AG20443 (cell line): ENCODE data around the gene PPP5C.
"Not testable (repeated sequence)": the region's sequence is repeated elsewhere in the genome, so short reads cannot be mapped to it uniquely, and the experiment has no call there.

Source experiments
- DNase-seq: peaks from one replicate; pipeline ENCODE4 v3.0.0; 2012; ENCODE audit warnings: low spot score, mixed read lengths

PPP5C gene

DNA sequence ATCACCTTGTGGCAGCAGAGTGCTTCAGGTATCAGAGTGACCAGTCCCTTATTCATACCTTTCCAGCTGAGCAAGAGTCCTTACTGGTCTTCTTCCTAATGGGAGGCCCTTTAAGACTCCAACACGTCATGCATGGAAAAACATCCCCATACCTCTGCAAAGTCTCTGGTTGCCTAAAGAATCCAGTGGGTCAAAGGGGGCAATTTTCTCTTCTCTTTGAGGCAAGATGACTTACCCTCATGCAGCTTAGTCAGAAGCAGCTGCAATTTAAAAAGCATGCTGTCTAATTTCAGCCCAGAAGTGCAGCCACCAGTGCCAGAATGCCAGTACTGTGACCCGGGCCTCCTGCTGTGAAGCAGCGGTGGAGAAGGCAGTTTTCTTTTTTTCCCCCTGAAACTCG is 18.7 kb downstream of the PPP5C start:
- no peak for DNase-seq

- DNase-seq: no peak
These were observed 19.9 kb downstream of the PPP5C start for GRCh38 chr19:46366620-46367292.

DNA sequence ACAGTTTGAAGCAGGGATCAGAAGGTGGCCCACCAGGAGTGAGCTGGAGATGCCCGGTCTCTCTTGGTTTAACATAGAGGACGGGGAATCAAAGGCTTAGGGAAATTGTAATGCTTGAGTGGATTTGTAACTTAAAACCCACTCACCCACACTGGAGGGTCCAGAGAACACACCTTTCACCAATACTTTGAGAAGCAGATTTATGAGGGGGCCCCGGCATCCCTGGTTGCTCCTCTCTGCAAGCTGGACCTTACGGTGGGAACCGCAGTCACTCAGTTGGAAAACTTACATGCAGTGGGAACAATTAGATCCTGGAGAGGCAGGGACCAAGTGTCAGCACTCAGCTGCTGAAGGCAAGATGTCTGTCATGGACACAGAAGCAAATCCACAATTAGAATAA is 20.5 kb downstream of the PPP5C start:
- DNase-seq: no peak

DNA sequence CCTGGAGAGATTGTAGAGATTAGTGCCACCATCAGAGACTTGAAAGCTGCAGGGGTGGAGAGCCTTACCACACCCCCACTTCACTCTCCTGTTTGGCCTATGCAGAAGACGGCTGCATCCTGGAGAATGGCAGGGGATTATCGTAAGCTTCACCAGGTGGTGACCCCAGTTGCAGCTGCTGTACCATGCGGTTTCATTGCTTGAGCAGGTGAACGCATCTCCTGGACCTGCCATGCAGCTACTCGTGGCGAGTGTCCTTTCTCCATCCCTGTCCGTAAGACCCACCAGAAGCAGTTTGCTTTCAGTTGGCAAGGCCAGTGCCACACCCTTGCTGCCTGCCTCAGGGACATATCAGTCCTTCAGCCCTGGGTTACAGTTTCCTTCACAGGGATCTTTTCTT is 21.2 kb downstream of the PPP5C start:
- DNase-seq: no peak

DNA sequence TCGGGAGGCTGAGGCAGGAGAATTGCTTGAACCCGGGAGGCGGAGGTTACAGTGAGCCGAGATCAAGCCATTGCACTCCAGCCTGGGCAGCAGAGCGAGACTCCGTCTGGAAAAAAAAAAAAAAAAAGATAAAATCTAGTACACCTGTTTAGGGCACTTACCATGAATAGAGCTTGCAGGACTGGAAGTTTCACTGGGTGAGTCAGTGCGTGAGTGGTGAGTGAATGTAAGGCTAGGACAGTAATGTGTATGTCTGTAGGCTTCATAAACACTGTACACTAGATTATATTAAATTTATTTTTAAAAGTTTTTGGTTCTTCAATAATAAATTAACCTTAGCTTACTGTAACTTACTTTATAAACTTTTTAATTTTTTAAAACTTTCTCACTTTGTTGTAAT is 22.9 kb downstream of the PPP5C start:
- DNase-seq: no peak

DNA sequence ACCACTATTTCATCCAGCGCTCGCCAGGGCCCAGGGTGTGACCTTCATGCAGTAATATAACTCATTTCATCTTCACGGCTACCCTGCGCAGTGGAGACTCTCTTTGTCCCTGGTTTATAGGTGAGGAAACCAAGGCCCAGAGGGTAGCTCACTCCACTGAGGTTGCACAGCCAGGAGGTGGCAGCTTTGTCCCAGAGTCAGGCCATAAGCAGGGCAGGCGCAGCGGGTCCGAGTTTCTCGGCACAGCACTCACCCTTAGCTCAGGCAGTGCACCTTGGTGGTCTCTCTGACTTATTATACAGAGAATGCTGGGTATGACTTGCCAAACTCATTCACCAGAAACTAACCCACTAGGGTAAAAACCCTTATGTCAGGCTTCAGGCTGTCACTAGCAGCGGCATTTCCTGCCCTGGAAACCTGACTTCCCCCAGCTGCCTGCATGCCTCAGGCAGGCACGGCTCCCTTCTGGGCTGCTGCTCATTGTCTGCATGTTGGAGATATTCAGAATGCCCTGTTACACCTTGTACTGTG is 24.5 kb downstream of the PPP5C start:
- DNase-seq: no peak

DNA sequence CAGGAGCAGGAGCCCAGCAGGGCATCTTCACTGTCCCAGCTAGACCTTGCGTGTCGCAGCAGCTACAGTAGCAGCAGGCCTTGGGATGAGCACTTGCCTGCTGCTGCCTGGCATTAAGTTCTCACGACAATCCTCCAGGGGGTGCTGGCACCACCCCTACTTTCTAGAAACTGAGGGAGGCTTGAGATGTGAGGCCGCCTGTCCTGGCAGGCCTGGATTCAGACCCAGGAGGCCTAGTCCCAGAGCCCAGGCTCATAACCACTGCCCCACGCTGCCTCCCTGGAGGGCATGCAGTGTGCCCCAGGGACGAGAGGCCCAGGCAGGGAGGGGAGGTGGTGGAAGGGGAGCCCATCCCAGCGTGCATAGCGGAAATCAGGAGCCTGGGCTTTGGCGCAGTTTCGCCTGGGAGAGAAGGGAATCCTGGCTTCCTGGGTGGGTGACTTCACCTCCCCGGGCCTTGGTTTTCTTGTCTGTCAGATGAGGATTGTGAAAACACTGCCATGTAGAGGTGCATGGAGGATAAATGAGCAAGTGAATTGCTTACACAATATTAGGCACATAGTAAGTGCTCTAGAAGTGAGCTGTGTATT is 26.1 kb downstream of the PPP5C start:
- peak; percentile 66 for DNase-seq

- peak; percentile 69 for DNase-seq
These were observed 26.8 kb downstream of the PPP5C start for GRCh38 chr19:46373491-46374359.

DNA sequence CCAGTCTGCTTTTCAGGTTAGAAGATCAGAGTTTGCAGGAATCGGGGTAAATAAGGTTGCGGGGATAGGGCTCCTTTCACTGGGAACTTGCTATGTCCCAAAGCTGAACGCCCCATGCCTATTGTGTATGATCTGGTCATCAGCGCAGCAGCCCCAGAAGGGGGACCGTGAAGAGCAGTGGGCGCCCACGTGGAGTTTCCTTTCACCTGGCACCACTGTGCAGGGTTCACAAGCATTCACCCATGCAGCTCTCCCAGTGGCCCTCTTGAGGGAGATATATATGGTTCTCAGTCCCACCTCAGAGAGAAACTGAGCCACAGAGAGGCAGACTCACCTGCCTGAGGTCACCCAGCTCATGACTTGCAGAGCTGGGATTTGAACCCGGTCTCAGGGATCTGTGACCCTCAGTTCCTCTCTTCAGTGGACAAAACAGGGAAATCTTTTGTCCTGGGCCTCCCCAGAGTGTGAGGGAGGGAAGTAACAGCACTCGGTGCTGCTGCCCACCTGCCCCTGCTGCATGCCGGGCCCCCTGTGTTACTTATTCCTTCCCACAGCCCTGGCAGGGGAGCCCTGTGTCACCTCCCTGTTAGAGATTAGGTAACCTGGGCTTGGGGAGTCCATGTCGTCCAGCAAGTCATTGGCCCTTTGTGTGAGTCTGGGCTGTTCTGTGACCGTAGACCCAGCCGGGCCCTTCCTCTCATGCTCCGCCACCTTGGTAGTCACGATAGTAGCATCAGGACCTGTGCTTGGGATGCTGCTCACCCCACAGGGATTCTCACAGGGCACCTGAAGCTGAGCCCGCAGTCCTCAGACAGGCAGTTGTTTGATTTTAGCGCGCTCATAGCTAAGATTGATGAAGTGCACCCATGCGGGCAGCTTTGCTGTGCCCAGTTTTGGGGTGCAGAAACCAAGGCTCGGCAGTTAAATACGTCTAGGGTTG is 27.9 kb downstream of the PPP5C start:
- DNase-seq: no peak

DNA sequence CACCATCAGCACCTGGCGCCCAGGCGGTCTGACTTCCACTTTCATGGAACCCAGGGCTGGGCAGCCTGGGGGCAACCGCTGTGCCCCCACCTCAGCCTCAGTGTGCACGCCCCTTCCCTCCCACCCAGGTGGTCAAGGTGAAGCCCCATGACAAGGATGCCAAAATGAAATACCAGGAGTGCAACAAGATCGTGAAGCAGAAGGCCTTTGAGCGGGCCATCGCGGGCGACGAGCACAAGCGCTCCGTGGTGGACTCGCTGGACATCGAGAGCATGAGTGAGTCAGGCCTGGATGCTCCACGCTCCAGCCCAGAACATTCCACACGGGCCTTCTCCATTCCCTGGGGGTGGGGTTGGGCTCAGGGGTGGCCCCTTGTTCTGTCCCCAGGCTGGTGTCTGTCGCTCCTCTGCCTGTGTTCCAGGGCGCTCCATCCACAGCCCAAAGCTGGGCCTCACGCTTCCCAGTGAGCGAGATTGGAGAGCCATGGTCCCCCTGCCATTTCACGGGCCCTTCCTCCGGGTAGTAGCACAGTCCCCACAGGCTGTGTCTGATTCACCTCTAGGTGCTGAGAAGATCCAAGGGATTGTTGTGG is 28.7 kb downstream of the PPP5C start:
- DNase-seq: not testable (repeated sequence)

- DNase-seq: no peak
These were observed 29.6 kb downstream of the PPP5C start for GRCh38 chr19:46376241-46377153.

GRCh38 chr19:46378268-46378667 is 31.4 kb downstream of the PPP5C start:
- peak; percentile 70 for DNase-seq

- DNase-seq: no peak
These were observed 33.8 kb downstream of the PPP5C start for GRCh38 chr19:46380690-46381089.

DNA sequence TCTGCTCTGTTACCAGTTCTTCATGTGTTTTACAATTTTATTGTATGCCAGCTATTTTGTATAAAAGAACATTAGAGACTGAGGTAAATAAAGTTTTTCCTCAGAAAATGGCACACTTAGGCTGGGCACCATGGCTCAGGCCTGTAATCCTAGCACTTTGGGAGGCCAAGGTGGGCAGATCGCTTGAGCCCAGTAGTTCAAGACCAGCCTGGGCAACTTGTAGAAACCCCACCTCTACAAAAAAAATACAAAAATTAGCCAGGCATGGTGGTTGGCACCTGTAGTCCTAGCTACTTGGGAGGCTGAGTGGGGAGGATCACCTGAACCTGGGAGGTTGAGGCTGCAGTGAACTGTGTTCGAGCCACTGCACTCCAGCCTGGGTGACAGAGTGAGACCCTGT is 34.5 kb downstream of the PPP5C start:
- DNase-seq: no peak

GRCh38 chr19:46381756-46382345 is 35.0 kb downstream of the PPP5C start:
- no peak for DNase-seq

DNA sequence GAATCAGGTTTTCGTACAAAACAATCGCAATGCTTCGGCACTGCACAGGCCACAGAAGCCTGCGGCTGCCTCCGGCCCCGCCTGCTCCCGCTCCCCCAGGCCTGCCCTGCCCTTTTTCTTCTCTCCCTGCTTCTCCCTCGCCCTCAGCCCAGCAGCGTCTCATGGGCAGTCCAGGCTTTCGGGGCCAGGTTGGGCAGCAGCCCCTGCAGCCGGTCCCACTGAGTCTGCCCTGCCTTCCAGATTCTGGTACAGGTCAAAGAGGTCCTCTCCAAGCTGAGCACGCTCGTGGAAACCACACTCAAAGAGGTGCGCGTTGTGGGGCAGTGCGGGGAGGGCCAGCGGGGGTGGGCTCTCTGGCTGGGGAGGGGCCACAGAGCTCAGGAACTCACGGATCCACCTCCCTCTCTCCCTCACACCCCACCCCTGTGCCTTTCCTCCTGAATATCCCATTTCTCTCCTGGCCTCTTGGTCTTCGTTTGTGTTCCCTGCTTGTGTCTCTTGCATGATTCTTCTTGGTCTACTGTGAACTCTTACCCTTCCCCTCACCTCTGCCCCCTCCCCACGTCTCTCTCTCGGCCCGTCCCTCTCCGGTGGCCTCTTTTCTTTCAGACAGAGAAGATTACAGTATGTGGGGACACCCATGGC is 36.4 kb downstream of the PPP5C start:
- no peak for DNase-seq

DNA sequence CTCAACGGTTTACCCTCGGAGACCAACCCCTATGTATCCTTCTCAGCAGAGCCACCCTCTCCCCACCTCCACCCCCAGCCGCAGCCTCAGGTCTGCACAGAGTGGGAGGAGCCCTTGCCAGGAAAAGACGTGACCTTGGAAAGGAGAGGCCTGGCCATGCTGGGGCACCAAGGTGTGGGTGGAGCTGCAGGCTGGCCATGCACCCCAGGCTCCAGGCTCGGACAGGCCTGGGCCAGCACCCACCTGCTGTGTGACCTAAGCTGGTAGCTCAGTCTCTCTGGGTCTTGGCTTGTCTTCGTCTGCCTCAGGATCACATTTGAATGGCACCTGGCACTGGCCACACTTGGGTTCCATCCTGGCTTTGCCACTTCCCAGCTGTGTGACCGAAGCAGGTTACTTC is 37.0 kb downstream of the PPP5C start:
- no peak for DNase-seq

GRCh38 chr19:46384396-46384795 is 37.5 kb downstream of the PPP5C start:
- no peak for DNase-seq

- no peak for DNase-seq
These were observed 38.7 kb downstream of the PPP5C start for GRCh38 chr19:46385636-46386035.
